ENCODE results near the gene BTG4. TPM values are rescaled to one million over a fixed set of nuclear protein-coding genes. Genes with fewer than 3 reads are reported as not detected.

Gene BTG4
- total and polyA plus RNA-seq, 2 donors (not counting 1 experiment from before 2014, with no cell fraction given), result not detected

DNA sequence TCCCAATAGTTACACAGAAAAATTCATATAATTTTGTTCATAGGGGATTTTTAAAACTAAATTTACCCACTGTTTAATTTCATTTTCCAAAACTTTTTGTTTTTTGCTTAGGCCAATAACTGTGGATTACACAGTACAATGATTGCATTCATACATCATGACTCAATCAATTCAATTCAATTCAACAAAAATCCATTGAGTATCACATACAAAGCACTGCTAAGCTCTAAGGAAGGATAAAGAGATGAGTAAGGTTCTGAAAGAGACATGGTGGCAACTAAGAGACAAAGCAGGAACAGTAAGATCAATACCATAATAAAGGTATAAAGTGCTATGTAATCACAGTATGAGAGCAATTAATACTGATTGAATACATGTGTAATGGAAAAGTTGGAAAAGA, 18.9 kb upstream of the BTG4 start:
- Histone ChIP-seq H3K9ac (ENCODE audit: low read length) (no peak overlapping the region), H3K4me3 (ENCODE audit: control extremely low read depth in 1 of 5, extremely low read depth in 1 of 5, insufficient read depth in 1 of 5, low read depth in 2 of 5, low read length in 4 of 5) (no peak overlapping the region), H3K27me3 (replicated peaks in 1 of 4; ENCODE audit: control extremely low read depth in 1 of 4, control insufficient read depth in 3 of 4, insufficient read depth in 4 of 4, low read length in 3 of 4) (peaks cover 0 to 4% (median 1%) of the 10 kb centered on the region in 4 experiments), H3K27ac (ENCODE audit: low read length in 2 of 2) (no peak overlapping the region), H3K4me2 (replicated peaks; ENCODE audit: low read depth, low read length, poor library complexity, severe bottlenecking) (no peak overlapping the region), H3K9me3 (ENCODE audit: control extremely low read depth in 1 of 3, control insufficient read depth in 2 of 3, insufficient read depth in 1 of 3, low read length in 2 of 3) (no peaks in the 10 kb centered on the region), H3K36me3 (replicated peaks in 1 of 2; ENCODE audit: control extremely low read depth in 1 of 2, control insufficient read depth in 1 of 2, extremely low read depth in 1 of 2, insufficient read depth in 2 of 2, low read length in 1 of 2) (no peaks in the 10 kb centered on the region), H3K4me1 (ENCODE audit: control insufficient read depth in 2 of 2, insufficient read depth in 2 of 2, low read length in 2 of 2) (no peaks in the 10 kb centered on the region), H4K20me1 (ENCODE audit: control insufficient read depth, insufficient read depth, low read length, poor library complexity, severe bottlenecking) (no peaks in the 10 kb centered on the region), H3K79me2 (ENCODE audit: control insufficient read depth, insufficient read depth, low read length) (no peaks in the 10 kb centered on the region), H2AFZ (ENCODE audit: insufficient read depth, low read depth, low read length, poor library complexity, severe bottlenecking) (no peak overlapping the region)
- no peaks in the 10 kb centered on the region for H3K4me1 Mint-ChIP-seq
- no peak for DNase-seq
- no peaks in the 10 kb centered on the region for H3K9me3 Mint-ChIP-seq (ENCODE audit: insufficient read depth)
- peaks cover 33% of the 10 kb centered on the region for H3K27me3 Mint-ChIP-seq
- ChIA-PET CTCF (no interaction called here), POLR2A (no interaction called here)
- H3K27ac Mint-ChIP-seq, result no peak overlapping the region
- no peak overlapping the region for H3K4me3 Mint-ChIP-seq
- intact Hi-C loops (cut with micrococcal nuclease), result no loop called here
- TF ChIP-seq EZH2 (IDR thresholded peaks at IDR 0.05; ENCODE audit: borderline replicate concordance, insufficient read depth, low read depth, low read length, poor library complexity, severe bottlenecking), result no peak
- TF ChIP-seq, protein P1, sequence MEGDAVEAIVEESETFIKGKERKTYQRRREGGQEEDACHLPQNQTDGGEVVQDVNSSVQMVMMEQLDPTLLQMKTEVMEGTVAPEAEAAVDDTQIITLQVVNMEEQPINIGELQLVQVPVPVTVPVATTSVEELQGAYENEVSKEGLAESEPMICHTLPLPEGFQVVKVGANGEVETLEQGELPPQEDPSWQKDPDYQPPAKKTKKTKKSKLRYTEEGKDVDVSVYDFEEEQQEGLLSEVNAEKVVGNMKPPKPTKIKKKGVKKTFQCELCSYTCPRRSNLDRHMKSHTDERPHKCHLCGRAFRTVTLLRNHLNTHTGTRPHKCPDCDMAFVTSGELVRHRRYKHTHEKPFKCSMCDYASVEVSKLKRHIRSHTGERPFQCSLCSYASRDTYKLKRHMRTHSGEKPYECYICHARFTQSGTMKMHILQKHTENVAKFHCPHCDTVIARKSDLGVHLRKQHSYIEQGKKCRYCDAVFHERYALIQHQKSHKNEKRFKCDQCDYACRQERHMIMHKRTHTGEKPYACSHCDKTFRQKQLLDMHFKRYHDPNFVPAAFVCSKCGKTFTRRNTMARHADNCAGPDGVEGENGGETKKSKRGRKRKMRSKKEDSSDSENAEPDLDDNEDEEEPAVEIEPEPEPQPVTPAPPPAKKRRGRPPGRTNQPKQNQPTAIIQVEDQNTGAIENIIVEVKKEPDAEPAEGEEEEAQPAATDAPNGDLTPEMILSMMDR (IDR thresholded peaks at IDR 0.05), result no peak
- ATAC-seq (ENCODE audit: low read depth), result no peak

DNA sequence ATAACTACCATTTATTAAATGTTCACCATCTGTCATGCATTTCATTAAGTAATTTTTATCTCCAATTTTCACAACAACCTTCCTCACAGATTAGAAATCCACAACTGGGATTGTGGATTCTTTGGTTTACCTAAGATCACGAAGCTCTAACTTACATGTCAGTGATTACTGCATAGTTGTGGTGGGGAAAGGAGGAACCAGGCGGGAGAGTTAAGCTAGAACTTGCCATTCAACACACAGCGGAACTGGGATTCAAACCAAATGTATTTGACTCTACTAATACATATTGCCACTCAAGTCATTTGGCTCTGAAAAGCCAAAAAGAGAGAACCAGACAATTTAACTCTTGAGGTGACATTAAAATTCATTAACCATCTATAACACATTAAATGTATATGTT, 17.9 kb upstream of the BTG4 start:
- Mint-ChIP-seq H3K4me3 (no peak overlapping the region), H3K27me3 (peaks cover 35% of the 10 kb centered on the region), H3K27ac (no peak overlapping the region), H3K4me1 (no peaks in the 10 kb centered on the region), H3K9me3 (ENCODE audit: insufficient read depth) (no peaks in the 10 kb centered on the region)
- DNase-seq (no peak), ATAC-seq (ENCODE audit: low read depth) (no peak)
- Histone ChIP-seq H2AFZ (ENCODE audit: insufficient read depth, low read depth, low read length, poor library complexity, severe bottlenecking) (no peak overlapping the region), H3K79me2 (ENCODE audit: control insufficient read depth, insufficient read depth, low read length) (no peaks in the 10 kb centered on the region), H3K4me2 (replicated peaks; ENCODE audit: low read depth, low read length, poor library complexity, severe bottlenecking) (no peak overlapping the region), H3K27me3 (replicated peaks in 1 of 4; ENCODE audit: control extremely low read depth in 1 of 4, control insufficient read depth in 3 of 4, insufficient read depth in 4 of 4, low read length in 3 of 4) (peaks cover 0 to 3% (median 1%) of the 10 kb centered on the region in 4 experiments), H3K27ac (ENCODE audit: low read length in 2 of 2) (no peak overlapping the region), H3K4me3 (ENCODE audit: control extremely low read depth in 1 of 5, extremely low read depth in 1 of 5, insufficient read depth in 1 of 5, low read depth in 2 of 5, low read length in 4 of 5) (no peak overlapping the region), H4K20me1 (ENCODE audit: control insufficient read depth, insufficient read depth, low read length, poor library complexity, severe bottlenecking) (no peaks in the 10 kb centered on the region), H3K9ac (ENCODE audit: low read length) (no peak overlapping the region), H3K36me3 (replicated peaks in 1 of 2; ENCODE audit: control extremely low read depth in 1 of 2, control insufficient read depth in 1 of 2, extremely low read depth in 1 of 2, insufficient read depth in 2 of 2, low read length in 1 of 2) (no peaks in the 10 kb centered on the region), H3K9me3 (ENCODE audit: control extremely low read depth in 1 of 3, control insufficient read depth in 2 of 3, insufficient read depth in 1 of 3, low read length in 2 of 3) (no peaks in the 10 kb centered on the region), H3K4me1 (ENCODE audit: control insufficient read depth in 2 of 2, insufficient read depth in 2 of 2, low read length in 2 of 2) (no peaks in the 10 kb centered on the region)
- intact Hi-C loops (cut with micrococcal nuclease), result no loop called here
- POLR2A ChIA-PET, result no interaction called here
- no CpG with 5 or more reads among the region's 3 CpGs for WGBS (ENCODE audit: insufficient coverage)
- TF ChIP-seq, protein P1 (IDR thresholded peaks at IDR 0.05), result no peak
- TF ChIP-seq EZH2 (IDR thresholded peaks at IDR 0.05; ENCODE audit: borderline replicate concordance, insufficient read depth, low read depth, low read length, poor library complexity, severe bottlenecking), result no peak
- CTCF ChIA-PET, result no interaction called here

All from B cell (primary cell).